HCT116 (cell line): ENCODE measurements around the gene UGT2B15.

Experiments
- ELF1 ChIP-seq: IDR thresholded peaks from 2 replicates; pipeline ENCODE4 v1.6.1; 2012; ENCODE audit warnings: low read depth, borderline replicate concordance
- EZH2 ChIP-seq: fragments of 200-600 bp; sonication (generic); IDR thresholded peaks from 2 replicates; pipeline ENCODE4 v1.6.1; 2017; ENCODE audit warnings: antibody characterized with exemption, mixed run types
- EZH2phosphoT487 ChIP-seq: fragments of 200-600 bp; IDR thresholded peaks from 2 replicates; pipeline ENCODE4 v1.6.1; 2018; ENCODE audit warnings: antibody characterized with exemption, borderline replicate concordance
- POLR2A ChIP-seq: IDR thresholded peaks from 2 replicates; pipeline ENCODE4 v1.7.0; 2011; ENCODE audit warnings: borderline replicate concordance; ENCODE audit not compliant: insufficient read depth, insufficient read length; ENCODE audit errors: extremely low read depth
- POLR2AphosphoS5 ChIP-seq: IDR thresholded peaks from 2 replicates; pipeline ENCODE4 v1.6.1; 2011; ENCODE audit warnings: mild to moderate bottlenecking, low read depth, low read length, moderate library complexity
- RAD21 ChIP-seq: IDR thresholded peaks from 2 replicates; pipeline ENCODE4 v1.6.1; 2012; ENCODE audit warnings: low read depth, mild to moderate bottlenecking
- SP1 ChIP-seq: IDR thresholded peaks from 2 replicates; pipeline ENCODE4 v1.6.1; 2012; ENCODE audit warnings: low read depth
- TF ChIP-seq, protein P1 (sequence below), 3 experiments: fragments of 200-600 bp in 1 of 3; sonication (generic) in 1 of 3; IDR thresholded peaks in 2 of 3; conservative IDR thresholded peaks in 1 of 3; 2 replicates each; pipeline ENCODE4 v1.5.1; 2012 to 2017; ENCODE audit warnings: low read depth in 2 of 3, low read length in 2 of 3, antibody characterized with exemption in 1 of 3, borderline replicate concordance in 1 of 3, control low read depth in 1 of 3, mild to moderate bottlenecking in 1 of 3, mixed read lengths in 1 of 3, mixed run types in 1 of 3, moderate library complexity in 1 of 3; ENCODE audit not compliant: insufficient read depth in 1 of 3
- TF ChIP-seq, protein P2 (sequence below): IDR thresholded peaks from 2 replicates; pipeline ENCODE4 v1.6.1; 2012; ENCODE audit warnings: low read depth
- TF ChIP-seq, protein P3 (sequence below): IDR thresholded peaks from 2 replicates; pipeline ENCODE4 v1.6.1; 2012

DNA sequence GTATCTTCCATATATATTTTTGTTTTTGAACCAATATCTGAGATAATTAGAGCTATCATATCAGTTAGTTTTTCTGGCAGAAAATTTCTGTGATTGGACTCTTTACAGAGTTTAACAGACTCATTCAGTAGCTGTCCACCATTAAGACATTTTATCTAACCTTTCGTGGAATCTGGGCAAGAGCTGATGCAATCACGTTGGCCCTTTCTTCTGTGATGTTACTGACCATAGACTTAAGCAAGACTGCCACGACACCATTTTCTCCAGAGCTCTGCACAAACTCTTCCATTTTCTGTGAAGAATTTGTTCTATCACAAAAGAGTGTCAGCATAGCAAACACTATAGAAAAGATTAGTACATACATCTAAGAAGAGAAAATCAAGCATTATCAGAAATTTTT is 41.8 kb upstream of the UGT2B15 start:
- TF ChIP-seq, protein P1, sequence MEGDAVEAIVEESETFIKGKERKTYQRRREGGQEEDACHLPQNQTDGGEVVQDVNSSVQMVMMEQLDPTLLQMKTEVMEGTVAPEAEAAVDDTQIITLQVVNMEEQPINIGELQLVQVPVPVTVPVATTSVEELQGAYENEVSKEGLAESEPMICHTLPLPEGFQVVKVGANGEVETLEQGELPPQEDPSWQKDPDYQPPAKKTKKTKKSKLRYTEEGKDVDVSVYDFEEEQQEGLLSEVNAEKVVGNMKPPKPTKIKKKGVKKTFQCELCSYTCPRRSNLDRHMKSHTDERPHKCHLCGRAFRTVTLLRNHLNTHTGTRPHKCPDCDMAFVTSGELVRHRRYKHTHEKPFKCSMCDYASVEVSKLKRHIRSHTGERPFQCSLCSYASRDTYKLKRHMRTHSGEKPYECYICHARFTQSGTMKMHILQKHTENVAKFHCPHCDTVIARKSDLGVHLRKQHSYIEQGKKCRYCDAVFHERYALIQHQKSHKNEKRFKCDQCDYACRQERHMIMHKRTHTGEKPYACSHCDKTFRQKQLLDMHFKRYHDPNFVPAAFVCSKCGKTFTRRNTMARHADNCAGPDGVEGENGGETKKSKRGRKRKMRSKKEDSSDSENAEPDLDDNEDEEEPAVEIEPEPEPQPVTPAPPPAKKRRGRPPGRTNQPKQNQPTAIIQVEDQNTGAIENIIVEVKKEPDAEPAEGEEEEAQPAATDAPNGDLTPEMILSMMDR (IDR thresholded peaks at IDR 0.05 in 2 of 3, conservative IDR thresholded peaks at IDR 0.05 in 1 of 3; ENCODE audit: borderline replicate concordance in 1 of 3, insufficient read depth in 1 of 3, low read depth in 2 of 3, low read length in 2 of 3) = no peak
- no peak for TF ChIP-seq POLR2AphosphoS5
- TF ChIP-seq ELF1 = no peak
- TF ChIP-seq POLR2A = no peak
- TF ChIP-seq, protein P2, sequence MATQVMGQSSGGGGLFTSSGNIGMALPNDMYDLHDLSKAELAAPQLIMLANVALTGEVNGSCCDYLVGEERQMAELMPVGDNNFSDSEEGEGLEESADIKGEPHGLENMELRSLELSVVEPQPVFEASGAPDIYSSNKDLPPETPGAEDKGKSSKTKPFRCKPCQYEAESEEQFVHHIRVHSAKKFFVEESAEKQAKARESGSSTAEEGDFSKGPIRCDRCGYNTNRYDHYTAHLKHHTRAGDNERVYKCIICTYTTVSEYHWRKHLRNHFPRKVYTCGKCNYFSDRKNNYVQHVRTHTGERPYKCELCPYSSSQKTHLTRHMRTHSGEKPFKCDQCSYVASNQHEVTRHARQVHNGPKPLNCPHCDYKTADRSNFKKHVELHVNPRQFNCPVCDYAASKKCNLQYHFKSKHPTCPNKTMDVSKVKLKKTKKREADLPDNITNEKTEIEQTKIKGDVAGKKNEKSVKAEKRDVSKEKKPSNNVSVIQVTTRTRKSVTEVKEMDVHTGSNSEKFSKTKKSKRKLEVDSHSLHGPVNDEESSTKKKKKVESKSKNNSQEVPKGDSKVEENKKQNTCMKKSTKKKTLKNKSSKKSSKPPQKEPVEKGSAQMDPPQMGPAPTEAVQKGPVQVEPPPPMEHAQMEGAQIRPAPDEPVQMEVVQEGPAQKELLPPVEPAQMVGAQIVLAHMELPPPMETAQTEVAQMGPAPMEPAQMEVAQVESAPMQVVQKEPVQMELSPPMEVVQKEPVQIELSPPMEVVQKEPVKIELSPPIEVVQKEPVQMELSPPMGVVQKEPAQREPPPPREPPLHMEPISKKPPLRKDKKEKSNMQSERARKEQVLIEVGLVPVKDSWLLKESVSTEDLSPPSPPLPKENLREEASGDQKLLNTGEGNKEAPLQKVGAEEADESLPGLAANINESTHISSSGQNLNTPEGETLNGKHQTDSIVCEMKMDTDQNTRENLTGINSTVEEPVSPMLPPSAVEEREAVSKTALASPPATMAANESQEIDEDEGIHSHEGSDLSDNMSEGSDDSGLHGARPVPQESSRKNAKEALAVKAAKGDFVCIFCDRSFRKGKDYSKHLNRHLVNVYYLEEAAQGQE = no peak
- no peak for TF ChIP-seq EZH2
- TF ChIP-seq RAD21 = no peak
- no peak for TF ChIP-seq EZH2phosphoT487
- TF ChIP-seq SP1 = no peak
- TF ChIP-seq, protein P3, sequence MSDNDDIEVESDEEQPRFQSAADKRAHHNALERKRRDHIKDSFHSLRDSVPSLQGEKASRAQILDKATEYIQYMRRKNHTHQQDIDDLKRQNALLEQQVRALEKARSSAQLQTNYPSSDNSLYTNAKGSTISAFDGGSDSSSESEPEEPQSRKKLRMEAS = no peak
